HG03039 (cell line): ENCODE results near the gene ACVR1B.

Source experiments
- ATAC-seq: cut with Tn5 transposase; IDR thresholded peaks from one replicate; pipeline ENCODE4 v1.9.1; 2021; ENCODE audit warnings: mild to moderate bottlenecking, moderate library complexity; ENCODE audit not compliant: unreplicated experiment

The ACVR1B gene

GRCh38 chr12:51917041-51917590, 34.4 kb upstream of the ACVR1B start:
- ATAC-seq: no peak

DNA sequence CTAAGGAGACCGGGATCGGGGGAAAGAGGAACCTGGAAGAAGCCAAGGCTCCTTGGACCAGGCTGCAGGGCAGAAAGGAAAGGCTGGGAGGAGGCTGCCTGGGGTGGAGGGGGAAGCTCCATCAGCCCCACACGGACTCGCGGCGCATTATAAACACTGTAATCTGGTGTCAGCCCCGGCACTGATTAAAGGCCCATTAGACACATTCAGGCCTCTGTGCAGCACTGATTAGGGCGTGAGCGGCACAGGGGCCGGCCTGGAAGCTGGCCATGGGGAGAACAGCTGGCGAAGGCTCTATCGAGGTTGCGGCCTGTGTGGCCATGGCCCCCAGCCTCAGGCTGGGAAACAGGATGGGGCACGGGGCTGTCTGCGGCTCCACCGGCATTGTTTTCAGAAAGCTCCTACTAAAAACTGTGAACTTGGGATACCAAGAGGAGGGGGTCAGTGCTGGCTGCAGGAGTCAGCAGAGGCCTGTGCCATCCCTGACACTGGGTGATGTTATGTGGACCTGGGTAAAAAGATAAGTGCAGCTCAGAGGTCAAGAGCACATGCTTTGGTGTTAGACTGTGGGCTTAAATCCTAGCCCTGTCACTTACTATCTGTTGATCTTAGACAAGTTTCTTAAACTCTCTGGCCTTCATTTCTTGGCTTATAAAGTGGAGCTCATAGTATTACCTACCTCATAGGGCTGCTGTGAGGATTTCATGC, 33.6 kb upstream of the ACVR1B start:
- ATAC-seq: no peak

DNA sequence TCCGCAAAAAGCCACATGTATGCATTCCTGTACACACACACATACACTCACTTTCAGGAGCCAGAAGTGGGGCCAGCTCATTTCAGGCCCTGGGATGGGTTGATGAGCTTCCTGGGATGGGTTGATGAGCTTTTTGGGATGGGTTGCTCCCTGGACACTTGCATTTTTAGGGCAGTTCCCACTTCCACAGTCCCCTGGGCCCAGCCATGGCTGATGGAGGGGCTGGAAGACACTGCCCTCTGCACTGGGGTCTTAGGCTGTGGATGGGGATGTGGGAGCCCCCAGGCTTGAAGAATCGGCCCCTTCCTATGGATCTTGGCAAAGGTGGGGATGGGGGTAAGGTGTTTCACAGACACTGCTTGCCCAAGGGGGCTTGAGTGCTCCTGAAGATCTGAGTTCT, 31.5 kb upstream of the ACVR1B start:
- ATAC-seq: no peak

GRCh38 chr12:51921017-51921725, 30.3 kb upstream of the ACVR1B start:
- ATAC-seq: no peak

- ATAC-seq: no peak
Measured at GRCh38 chr12:51922146-51922545, 29.4 kb upstream of the ACVR1B start.

DNA sequence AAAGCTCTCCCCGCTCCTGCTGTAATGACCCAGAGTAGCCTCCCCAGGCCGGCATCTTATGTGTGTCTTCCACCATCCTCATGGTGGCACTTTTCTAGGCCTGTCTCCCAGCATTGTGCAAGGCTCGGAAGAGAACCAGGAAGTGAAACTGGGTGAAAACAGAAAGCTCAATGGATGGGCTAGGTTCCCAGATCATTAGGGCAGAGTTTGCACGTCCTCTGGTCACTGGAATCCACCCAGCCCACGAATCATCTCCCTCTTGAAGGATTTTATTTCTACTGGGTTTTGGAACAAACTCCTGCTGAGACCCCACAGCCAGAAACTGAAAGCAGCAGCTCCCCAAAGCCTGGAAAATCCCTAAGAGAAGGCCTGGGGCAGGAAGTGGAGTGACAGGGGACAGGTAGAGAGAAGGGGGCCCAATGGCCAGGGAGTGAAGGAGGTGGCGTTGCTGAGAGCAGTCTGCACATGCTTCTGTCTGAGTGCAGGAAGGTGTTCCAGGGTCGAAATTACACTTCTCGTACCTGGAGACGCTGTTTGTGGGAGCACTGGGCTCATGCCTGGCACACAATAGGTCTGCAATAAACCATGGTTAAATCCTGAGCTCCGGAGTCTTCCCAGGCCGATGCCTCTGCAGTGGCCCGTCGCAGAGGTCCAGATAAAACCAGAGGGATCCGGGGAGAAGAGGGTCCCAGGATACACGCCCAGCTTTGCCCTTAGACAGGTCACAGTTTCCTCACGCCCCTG, 28.6 kb upstream of the ACVR1B start:
- no peak for ATAC-seq

DNA sequence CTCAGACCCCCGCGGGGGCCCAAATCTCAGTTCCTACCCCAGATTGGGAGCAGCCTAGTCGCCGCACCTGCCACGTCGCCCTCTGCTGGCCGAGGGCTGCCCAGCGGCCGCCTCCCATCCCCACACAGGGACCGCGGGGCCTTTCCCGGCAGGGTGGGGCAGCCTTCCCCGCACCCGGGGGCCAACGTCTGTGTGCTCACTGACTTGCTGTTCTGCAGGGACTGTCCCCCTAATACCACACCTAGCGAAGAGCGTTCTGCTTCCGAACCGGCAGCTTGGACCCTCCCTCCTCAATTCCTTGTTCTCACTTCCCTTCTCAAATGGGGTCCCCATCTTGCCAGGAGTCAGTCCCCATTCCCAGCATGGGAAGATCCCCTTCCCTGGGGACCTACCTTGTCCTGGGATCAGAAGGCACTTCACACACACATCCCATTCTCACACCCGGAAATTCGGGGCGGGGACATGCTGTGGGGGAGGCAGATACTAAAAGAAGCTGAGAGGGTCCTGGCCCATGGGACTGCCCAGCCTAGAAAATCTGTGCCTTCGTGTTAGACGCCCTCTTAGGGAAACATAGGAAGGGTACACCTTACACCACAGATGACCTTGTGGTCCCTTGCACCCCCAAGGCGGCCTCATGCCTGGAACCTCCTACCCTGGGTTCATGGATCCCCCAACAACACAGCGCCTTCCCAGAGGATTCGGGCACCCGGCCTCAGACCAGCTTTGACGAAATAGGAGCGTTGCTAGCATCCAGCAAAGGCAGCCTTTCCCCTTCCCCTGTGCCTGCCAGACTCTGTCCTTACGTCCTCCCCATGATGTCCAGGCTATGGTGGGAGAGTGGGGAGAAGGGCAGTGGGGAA, 27.8 kb upstream of the ACVR1B start:
- no peak for ATAC-seq

GRCh38 chr12:51924551-51925319, 26.8 kb upstream of the ACVR1B start:
- ATAC-seq: no peak

DNA sequence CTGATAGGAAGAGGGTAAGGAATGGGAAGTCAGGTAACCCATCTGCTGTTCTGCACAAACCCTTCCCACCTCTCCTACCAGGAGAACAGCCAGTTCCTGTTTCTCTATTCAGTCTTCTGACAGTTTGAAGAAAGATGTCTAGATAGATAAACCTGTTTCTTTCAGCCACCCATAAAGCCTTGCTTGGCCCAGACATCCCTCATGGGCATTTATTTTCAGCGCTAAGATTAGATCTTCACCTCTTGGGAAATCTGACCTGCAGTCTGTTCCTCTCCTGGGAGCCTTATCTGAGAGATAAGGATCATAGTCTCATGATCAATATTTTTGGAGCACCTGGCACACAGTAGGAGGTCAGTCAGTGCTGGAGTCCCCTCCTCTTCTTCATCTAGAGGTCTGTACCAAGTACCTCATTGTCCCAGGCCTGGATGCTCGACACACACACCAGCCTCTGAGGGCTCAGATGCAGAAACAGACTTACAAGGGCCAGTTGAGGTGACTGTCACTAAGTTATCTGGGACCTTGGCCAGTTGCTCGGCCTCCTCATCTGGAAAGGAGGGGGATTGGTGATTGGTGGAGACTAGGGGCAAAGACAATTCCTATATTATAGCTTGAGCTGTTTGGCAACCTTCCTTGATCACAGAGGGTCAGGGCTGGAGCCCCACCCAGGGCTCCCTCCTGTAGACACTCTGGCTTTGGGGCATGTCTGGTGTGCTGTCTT, 26.0 kb upstream of the ACVR1B start:
- ATAC-seq: no peak

GRCh38 chr12:51926064-51926632, 25.4 kb upstream of the ACVR1B start:
- no peak for ATAC-seq

DNA sequence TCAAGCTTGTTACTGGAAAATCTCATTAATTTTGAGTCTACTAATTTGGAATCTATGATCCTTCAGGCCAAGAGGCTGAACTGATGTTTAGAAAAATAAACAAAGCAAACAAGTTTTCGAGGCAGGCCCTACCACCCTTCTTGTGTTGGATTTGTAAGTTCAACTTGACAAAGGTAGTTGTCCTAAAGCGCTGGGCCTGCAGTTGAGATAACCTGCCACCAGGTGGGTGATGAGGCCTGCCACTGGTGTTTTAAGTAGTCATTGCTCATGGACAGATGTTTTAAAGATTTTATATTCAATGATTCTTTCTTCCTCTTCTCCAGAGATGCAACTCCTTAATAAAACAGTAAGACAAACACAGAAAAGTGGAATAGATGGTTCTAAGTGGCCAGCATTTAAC, 24.8 kb upstream of the ACVR1B start:
- no peak for ATAC-seq

DNA sequence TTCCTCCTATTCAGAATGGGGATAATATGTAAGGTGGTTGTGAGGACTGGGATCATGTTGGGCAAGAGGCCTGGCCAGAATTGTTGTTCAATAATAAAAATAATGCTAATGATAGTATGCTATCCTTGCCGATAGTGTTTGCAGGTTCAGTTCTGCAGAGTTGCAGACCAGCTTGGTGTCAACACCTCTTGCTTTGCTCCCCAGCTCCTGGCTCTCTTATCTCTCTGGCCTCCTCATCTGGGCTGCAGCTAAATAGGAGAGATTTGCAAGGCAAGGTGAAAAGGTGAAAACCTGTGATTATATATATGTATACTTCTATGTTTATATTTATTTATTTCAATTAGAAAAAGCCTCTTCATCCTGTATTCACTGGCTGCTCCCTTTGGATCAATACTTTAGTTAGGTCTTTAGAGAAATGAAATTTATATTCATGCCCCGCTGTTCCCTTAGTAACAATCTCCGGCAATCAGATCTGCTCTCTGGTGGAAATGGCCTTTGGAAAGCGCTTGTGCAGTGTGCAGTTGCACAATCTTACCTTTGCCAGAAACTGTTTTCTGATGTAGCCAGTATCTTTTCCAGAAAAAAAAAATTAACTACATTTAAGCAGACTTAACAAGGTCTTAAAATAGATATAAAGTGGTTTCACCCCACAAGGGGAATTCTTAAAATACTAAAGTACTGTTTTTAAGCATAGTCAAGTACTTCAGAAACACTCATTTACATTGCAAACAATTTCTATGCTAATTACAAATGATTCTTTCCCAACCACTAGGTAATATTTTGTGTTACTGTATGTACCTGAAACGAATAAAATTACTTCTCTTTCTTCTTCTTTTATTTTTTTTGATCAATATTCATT, 19.1 kb upstream of the ACVR1B start:
- no peak for ATAC-seq

- ATAC-seq: no peak
Measured at GRCh38 chr12:51934080-51934479, 17.4 kb upstream of the ACVR1B start.

DNA sequence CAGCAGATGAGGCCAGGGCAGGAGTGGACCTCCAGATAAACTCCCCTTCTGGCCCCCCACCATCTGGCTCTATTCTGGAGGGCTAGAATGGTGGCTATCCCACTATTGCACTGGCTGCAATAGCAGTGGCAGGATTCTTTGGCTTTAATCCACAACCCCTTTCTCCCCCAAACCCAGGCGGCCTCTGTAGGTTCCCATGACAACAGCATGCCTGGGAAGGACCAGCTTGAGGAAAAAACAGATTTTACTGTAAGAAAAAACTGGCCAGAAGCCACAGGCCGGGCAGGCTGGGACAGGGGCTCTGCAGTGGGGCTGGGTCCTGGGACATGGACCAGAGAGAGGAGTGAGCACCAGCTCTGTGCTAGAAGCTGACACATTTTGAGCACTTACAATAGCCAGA, 13.6 kb upstream of the ACVR1B start:
- ATAC-seq: no peak

- ATAC-seq: no peak
Measured at GRCh38 chr12:51938726-51939125, 12.8 kb upstream of the ACVR1B start.

DNA sequence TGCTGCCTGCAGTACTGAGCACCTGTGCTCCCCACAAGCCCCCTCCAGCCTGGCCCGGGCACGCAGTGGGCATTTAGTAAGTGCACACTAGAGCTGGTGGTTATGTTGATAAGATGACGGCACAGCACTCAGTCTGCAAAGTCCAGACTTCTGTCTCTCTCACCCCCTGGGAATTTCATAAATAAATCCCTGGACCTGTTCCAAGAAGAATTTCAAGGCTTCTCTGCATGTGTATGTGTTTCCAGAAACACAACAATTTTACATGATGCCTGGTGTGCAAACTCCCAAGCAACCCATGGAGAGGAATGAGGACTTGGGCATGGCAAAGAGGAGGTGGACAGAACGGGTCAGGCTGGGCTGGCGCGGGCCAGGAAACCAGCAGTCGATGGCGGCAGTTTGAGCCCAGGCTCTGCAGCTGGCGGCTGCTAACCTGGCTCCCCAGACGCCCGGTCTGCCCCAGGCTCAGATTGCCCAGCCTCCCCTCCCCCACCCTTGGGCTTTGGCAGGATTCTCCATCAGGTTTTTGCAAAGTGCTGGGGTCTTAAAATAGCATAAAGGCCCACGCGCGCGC, 10.4 kb upstream of the ACVR1B start:
- ATAC-seq: no peak

- no peak for ATAC-seq
Measured at GRCh38 chr12:51941604-51942003, 9.9 kb upstream of the ACVR1B start.

DNA sequence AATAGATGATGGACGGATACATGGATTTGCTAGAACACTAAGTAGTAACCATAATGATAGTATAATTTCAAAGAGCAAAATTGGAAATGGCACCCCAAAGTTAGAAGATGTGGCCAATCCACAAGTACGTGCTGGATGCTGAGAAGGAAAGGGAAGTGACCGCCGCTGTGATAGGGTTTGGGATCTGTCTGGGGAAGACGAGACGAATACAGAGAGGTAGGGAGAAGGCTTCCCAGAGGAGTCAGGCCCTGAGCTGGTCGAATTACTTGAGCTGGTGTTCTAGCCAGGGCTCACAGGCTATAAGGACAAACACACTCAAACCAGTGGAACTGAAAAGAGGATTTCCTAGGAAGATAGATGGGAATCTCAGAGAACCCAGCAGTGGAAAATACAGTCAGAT, 9.4 kb upstream of the ACVR1B start:
- ATAC-seq: no peak
